ENCODE measurements around the gene LHX3. TPM values are rescaled to one million over a fixed set of nuclear protein-coding genes. Genes with fewer than 3 reads are reported as not detected.

LHX3 gene
- total RNA-seq, 1 donor from 2014 or later: not detected

GRCh38 chr9:136186386-136186785 lies 18.5 kb downstream of the LHX3 start:
- TF ChIP-seq CTCF (IDR thresholded peaks at IDR 0.05; ENCODE audit: borderline replicate concordance): no peak
- Histone ChIP-seq H3K27me3 (ENCODE audit: low read depth) (peaks cover 94% of the 10 kb centered on the region), H3K4me3 (no peak overlapping the region), H3K4me1 (no peaks in the 10 kb centered on the region), H3K9me3 (replicated peaks) (no peaks in the 10 kb centered on the region), H3K36me3 (no peaks in the 10 kb centered on the region), H3K27ac (replicated peaks) (no peak overlapping the region)
- no peak for DNase-seq
- intact Hi-C loops (cut with micrococcal nuclease): no loop called here

DNA sequence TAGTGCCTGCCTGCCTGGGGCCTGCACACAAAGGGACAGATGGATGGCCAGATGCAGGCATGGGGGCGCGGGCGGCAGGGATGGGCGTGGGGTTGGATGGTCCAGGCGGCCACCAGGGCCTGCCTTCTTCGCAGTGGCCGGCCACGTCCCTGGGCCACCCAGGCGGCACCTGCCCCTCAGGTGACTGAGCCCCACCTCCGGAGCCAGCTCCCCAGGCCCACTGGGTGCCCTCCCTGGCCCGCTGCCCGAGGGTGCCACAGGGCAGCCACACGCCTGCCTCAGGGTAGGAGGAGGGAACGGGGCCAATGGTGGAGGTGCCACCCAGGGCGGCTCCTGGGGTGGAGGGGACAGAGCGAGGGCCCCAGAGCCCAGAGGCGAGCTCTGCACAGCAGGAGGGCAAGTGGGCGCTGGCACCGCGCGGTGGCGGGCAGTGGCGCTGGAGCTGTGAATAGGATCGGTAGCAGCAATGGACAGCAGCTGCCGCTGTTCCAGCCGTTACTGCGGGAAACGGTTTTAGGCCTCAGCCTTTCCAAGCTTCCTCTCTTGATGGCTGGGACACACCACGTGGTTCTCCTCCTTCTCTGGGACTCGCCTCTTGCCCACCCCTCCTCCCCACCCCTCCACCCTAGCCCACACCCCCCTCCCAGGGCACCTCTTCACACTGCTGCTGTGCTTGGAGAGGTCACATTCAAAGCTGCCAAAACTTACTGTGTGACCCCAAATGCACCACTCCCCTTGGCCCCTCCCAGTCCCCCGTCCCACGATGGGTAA lies 19.1 kb downstream of the LHX3 start:
- intact Hi-C loops (cut with micrococcal nuclease): no loop called here
- Histone ChIP-seq H3K27me3 (ENCODE audit: low read depth) (peaks cover 89% of the 10 kb centered on the region), H3K36me3 (no peaks in the 10 kb centered on the region), H3K9me3 (replicated peaks) (no peaks in the 10 kb centered on the region), H3K27ac (replicated peaks) (no peak overlapping the region), H3K4me1 (no peaks in the 10 kb centered on the region), H3K4me3 (no peak overlapping the region)
- no peak for DNase-seq
- TF ChIP-seq CTCF (IDR thresholded peaks at IDR 0.05; ENCODE audit: borderline replicate concordance): no peak

DNA sequence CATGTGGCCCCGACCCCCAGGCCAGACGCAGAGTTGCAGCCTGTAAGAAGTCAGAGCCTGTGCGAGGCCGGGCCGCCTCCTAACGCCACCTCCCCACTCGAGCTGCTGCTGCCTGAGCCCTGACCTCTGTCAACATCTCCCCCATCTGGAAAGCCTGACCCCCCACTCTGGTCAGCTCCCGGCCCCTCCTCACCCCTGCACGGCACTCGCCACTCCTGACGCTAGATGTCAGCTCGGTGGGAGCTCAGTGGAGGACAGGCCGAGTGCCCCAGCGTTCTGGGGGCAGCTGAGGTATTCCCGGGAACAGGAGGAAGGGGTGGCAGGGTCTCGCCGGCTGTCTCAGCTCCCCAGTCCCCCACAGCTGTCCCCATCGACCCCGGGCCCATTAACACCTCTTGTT lies 19.9 kb downstream of the LHX3 start:
- Histone ChIP-seq H3K36me3 (no peaks in the 10 kb centered on the region), H3K27ac (replicated peaks) (no peak overlapping the region), H3K4me1 (no peaks in the 10 kb centered on the region), H3K27me3 (ENCODE audit: low read depth) (peaks cover 88% of the 10 kb centered on the region), H3K9me3 (replicated peaks) (no peaks in the 10 kb centered on the region), H3K4me3 (no peak overlapping the region)
- DNase-seq: no peak
- intact Hi-C loops (cut with micrococcal nuclease): no loop called here
- no peak for TF ChIP-seq CTCF (IDR thresholded peaks at IDR 0.05; ENCODE audit: borderline replicate concordance)

- Histone ChIP-seq H3K36me3 (no peaks in the 10 kb centered on the region), H3K27ac (replicated peaks) (no peak overlapping the region), H3K4me1 (no peaks in the 10 kb centered on the region), H3K27me3 (ENCODE audit: low read depth) (peaks cover 88% of the 10 kb centered on the region), H3K9me3 (replicated peaks) (no peaks in the 10 kb centered on the region), H3K4me3 (no peak overlapping the region)
- intact Hi-C loops (cut with micrococcal nuclease): no loop called here
- DNase-seq: no peak
- no peak for TF ChIP-seq CTCF (IDR thresholded peaks at IDR 0.05; ENCODE audit: borderline replicate concordance)
Measured at GRCh38 chr9:136182850-136183422, 22.0 kb downstream of the LHX3 start.

DNA sequence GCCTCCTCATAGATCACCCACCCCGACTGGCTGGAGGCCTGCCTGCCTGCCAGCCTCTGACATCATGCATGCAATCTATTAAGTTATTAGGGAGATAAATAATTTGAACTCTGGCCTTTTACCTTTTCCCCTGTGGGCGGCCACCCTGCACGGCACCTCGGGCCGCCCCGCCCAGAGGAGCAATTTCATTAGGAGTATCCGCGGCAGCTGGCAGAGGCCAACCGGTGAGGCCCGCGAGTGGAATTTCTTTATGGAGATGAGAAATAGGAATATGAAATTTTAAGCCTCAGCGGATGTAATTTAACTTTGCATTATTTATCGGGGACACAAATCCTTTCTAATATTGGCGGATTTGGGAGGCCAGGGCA lies 22.5 kb downstream of the LHX3 start:
- intact Hi-C loops (cut with micrococcal nuclease): no loop called here
- Histone ChIP-seq H3K27ac (replicated peaks) (no peak overlapping the region), H3K4me3 (no peak overlapping the region), H3K36me3 (no peaks in the 10 kb centered on the region), H3K9me3 (replicated peaks) (no peaks in the 10 kb centered on the region), H3K4me1 (no peaks in the 10 kb centered on the region), H3K27me3 (ENCODE audit: low read depth) (peaks cover 86% of the 10 kb centered on the region)
- TF ChIP-seq CTCF (IDR thresholded peaks at IDR 0.05; ENCODE audit: borderline replicate concordance): no peak
- DNase-seq: no peak

All from left ventricle myocardium inferior (tissue), 1 donor.